ENCODE data around the gene APBA2.

DNA sequence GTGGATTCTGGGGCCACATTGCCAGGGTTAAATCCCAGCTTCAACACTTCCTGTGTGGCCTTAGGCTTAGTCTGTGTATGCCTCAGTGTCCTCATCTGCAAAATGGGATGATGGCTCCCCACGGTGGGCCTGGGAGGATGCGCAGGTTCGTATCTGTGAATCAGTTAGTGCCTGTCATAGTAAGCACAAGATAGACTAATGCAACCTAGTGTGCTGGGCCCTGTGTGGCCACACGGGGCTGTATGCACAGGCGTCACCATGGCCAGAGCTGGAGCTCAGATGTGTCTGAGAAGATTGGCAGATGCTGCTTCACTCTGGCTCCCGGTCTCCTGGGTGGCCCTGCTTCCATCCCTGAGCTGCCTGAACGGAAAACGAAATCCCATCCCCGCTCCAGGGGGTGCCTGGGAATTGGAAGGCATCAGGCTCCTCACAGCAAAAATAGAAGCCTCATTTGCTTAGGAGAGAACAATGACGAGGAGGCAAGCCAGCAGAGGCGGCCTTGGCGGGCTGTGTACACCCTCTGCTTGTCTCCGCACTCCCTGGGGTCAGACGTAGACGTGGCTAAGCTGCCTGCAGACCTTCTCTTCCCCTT lies 103.6 kb downstream of the APBA2 start:
- TF ChIP-seq CTCF (IDR thresholded peaks at IDR 0.05): no peak
- no peak for TF ChIP-seq JUN (IDR thresholded peaks at IDR 0.05)
- TF ChIP-seq POLR2A (IDR thresholded peaks at IDR 0.05; ENCODE audit: low read length): no peak
- no peak for TF ChIP-seq NPAS2 (CRISPR knock-in tag; IDR thresholded peaks at IDR 0.05; ENCODE audit: borderline replicate concordance)
- no peak for TF ChIP-seq HDAC2 (IDR thresholded peaks at IDR 0.05)
- no peak for TF ChIP-seq ZFP36 (IDR thresholded peaks at IDR 0.05; ENCODE audit: borderline replicate concordance, partially characterized antibody)
- TF ChIP-seq RFX5 (IDR thresholded peaks at IDR 0.05): no peak
- TF ChIP-seq NFE2L2 (conservative IDR thresholded peaks at IDR 0.05; ENCODE audit: low read length): no peak
- TF ChIP-seq MAFK (IDR thresholded peaks at IDR 0.05; ENCODE audit: partially characterized antibody): no peak
- TF ChIP-seq, protein P1, sequence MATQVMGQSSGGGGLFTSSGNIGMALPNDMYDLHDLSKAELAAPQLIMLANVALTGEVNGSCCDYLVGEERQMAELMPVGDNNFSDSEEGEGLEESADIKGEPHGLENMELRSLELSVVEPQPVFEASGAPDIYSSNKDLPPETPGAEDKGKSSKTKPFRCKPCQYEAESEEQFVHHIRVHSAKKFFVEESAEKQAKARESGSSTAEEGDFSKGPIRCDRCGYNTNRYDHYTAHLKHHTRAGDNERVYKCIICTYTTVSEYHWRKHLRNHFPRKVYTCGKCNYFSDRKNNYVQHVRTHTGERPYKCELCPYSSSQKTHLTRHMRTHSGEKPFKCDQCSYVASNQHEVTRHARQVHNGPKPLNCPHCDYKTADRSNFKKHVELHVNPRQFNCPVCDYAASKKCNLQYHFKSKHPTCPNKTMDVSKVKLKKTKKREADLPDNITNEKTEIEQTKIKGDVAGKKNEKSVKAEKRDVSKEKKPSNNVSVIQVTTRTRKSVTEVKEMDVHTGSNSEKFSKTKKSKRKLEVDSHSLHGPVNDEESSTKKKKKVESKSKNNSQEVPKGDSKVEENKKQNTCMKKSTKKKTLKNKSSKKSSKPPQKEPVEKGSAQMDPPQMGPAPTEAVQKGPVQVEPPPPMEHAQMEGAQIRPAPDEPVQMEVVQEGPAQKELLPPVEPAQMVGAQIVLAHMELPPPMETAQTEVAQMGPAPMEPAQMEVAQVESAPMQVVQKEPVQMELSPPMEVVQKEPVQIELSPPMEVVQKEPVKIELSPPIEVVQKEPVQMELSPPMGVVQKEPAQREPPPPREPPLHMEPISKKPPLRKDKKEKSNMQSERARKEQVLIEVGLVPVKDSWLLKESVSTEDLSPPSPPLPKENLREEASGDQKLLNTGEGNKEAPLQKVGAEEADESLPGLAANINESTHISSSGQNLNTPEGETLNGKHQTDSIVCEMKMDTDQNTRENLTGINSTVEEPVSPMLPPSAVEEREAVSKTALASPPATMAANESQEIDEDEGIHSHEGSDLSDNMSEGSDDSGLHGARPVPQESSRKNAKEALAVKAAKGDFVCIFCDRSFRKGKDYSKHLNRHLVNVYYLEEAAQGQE (IDR thresholded peaks at IDR 0.05): no peak
